PC-9 (cell line): ENCODE measurements around the gene TNMD.

ENCODE experiments used
- EZH2 ChIP-seq: fragments of 200-600 bp; sonication (generic); IDR thresholded peaks from 2 replicates; pipeline ENCODE4 v1.8.0; 2017; ENCODE audit warnings: antibody characterized with exemption, low read depth
- TF ChIP-seq, protein P1 (sequence below): fragments of 200-600 bp; sonication (generic); conservative IDR thresholded peaks from 2 replicates; pipeline ENCODE4 v1.6.1; 2017; ENCODE audit warnings: mixed run types, antibody characterized with exemption, mild to moderate bottlenecking, moderate library complexity

DNA sequence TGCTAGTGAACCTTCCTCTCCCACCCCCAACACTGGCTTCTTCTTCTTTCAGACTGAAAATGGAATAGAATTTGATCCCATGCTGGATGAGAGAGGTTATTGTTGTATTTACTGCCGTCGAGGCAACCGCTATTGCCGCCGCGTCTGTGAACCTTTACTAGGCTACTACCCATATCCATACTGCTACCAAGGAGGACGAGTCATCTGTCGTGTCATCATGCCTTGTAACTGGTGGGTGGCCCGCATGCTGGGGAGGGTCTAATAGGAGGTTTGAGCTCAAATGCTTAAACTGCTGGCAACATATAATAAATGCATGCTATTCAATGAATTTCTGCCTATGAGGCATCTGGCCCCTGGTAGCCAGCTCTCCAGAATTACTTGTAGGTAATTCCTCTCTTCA is 14.7 kb downstream of the TNMD start:
- TF ChIP-seq, protein P1, sequence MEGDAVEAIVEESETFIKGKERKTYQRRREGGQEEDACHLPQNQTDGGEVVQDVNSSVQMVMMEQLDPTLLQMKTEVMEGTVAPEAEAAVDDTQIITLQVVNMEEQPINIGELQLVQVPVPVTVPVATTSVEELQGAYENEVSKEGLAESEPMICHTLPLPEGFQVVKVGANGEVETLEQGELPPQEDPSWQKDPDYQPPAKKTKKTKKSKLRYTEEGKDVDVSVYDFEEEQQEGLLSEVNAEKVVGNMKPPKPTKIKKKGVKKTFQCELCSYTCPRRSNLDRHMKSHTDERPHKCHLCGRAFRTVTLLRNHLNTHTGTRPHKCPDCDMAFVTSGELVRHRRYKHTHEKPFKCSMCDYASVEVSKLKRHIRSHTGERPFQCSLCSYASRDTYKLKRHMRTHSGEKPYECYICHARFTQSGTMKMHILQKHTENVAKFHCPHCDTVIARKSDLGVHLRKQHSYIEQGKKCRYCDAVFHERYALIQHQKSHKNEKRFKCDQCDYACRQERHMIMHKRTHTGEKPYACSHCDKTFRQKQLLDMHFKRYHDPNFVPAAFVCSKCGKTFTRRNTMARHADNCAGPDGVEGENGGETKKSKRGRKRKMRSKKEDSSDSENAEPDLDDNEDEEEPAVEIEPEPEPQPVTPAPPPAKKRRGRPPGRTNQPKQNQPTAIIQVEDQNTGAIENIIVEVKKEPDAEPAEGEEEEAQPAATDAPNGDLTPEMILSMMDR = no peak
- no peak for TF ChIP-seq EZH2
